HG02610 (cell line): ENCODE data around the gene DEFB132.
"Not testable (repeated sequence)": the region's sequence is repeated elsewhere in the genome, so short reads cannot be mapped to it uniquely, and the experiment has no call there.

ENCODE experiments used
- ATAC-seq: cut with Tn5 transposase; IDR thresholded peaks from one replicate; pipeline ENCODE4 v1.9.1; 2021; ENCODE audit warnings: mild to moderate bottlenecking, moderate library complexity; ENCODE audit not compliant: unreplicated experiment

The DEFB132 gene, protein sequence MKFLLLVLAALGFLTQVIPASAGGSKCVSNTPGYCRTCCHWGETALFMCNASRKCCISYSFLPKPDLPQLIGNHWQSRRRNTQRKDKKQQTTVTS

DNA sequence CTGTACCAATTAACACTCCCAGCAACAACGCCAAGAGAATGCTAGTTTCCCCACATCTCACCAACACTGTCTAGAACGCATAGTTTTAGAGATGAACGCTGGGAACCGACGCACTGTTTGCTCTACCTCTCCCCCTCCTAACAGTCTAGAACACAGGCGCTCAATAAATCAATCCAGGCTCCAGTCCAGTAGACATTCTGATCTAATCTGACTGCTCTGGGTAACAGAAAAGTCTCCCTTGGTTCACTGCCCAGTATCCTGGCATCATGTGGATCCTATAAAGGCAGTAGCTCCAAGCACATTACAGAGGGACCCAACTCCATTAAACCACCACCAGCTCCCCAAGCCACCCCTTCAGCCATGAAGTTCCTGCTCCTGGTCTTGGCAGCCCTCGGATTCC lies at the start of gene DEFB132:
Gene DEFB132, plus strand, starts transcription at position 306 of the 400 bp plus-strand sequence. Its CDS starts 55 bp downstream, at position 361.
- ATAC-seq = no peak

DNA sequence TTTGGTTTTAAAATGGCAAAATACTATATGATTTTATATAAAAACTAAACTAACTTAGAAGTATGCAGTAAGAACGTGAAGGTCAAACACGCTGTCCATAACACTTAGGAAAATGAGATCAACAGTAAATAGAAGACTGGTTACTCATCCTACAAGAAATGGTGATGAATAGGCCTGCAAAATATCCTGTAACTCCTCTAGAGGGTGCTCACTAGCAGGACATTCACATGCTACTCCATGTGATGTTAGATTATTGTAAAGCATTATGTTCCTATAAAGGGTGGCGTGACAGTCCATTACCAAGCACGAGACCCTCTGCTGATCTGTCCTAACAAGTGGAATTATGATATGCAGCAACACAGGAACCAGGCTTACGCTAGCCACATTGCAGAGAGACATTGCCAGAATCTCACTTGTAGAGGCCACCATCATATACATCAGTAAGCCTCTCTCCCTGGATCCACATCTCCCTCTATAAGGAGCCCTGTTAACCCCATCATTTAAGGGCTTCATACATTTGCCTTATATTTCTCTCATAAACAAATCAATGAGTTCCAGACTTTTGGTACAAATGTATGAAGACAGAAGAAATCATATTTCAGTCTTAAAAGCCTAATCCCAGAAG lies 48.5 kb upstream of the DEFB132 start:
- ATAC-seq = no peak

DNA sequence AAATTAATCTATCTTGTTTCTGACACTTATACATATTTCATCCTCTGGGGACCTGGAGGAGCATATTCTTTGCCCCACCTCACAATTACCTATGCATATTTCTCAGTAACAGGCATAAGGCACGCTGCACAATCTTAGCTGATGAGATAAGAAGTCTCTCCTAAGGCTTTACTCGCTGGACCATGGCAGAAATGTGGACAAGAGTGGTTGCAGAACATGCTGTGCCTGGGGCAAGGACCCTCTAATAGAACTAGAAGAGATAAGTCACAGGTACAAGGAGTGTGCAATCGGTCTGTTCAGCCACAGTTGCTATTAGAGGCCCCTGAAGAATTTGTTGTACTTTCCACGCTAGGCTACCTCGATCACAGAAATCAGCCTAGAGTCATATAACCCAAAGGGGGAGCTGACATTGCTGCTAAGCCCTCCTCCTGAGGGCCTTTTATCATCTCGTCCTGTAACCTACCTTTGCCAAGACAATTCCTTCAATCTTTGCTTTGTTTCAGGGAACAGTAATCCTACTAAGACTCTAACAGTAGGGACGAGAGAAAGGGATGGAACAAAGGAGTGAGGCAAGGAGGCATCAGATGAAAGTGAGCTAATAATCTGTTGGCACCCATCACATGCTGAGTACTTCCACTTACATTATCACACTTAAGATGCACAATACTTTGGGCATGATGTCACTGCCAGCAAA lies 46.6 kb upstream of the DEFB132 start:
- ATAC-seq = no peak

DNA sequence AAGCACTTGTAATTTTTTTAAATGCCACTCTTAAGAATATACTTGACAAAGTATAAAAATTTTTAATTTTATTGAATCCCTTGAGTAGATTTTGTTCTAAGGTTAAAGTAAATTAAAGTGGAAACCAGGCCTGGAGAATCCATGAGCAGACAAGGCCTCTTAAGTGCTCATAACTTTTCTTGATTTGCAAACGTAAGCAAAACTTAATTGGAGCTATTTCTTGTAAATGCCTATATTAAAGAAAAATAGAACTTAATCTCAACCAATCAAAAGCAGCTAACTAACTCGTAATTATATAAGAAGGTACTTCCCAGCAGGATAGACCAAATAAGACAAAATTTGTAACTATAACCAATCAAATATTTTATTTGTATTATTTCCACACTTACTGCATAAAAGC lies 43.1 kb upstream of the DEFB132 start:
- no peak for ATAC-seq

DNA sequence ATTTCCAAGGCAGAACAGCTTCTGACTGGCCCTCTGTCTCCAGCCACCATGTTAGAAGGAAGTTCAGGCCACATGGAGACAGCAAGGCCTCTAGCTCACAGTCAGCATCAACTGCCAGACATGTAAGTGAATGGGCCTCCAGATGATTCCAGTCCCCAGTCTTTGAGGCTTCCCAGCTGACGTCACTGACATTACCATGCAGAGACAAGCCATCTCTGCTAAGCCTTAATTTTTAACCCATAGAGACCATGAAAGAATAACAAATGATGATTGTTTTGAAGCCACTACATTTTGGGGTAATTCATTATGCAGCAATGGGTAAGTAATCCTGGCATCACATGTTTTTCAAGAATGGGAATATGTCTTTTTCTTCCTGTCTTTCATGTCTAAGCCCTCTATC lies 41.7 kb upstream of the DEFB132 start:
- ATAC-seq = no peak

DNA sequence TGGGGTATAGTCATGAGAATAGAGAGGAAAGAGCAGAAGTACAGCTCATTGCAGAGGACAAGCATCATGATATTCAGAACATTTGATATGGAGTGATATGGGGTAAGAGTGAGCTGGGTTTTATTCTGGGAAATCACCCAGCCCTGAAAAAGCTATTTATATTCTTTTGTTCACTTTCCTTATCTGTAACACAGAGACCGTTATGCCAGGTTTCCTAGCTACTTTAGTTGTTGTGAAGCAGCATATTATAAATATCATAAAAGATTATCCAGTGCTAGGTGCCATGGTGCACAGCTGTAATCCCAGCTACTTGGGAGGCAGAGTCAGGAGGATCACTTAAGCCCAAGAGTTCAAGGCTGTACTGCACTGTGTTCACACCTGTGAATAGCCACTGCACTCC lies 40.3 kb upstream of the DEFB132 start:
- ATAC-seq = no peak

DNA sequence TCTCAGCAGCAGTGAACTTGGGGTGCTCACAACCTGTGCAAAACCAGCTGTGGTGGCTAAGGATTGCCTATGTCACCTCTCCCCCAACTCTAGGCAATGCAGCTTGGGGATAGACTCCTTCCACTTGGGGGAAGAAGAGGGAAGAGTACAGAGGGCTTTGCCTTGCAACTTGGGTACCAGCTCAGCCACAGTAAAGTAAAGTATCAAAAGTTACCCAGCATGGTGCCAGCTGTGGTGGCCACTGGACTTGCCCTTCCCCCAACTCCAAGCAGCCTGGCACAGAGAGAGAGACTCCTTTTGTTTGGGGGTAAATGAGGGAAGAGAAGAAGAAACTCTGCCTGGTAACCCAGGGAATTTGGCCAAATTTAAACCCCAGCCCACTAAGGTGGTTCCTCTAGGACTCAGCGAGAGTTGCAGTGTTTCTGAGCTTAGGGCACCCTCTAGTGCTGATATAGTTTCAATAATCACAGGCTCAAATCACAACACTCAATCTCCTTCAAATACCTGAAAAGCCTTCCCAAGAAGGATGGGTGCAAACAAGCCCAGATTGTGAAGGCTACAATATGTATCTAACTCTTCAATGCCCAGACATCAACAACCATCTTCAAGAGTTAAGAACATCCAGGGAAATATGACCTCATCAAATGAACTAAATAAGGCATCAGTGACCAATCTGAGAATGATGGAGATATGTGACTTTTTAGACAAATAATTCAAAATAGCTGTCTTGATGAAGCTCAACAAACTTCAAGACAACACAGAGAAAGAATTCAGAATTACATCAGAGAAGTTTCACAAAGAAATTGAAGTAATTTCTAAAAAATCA lies 38.0 kb upstream of the DEFB132 start:
- ATAC-seq = no peak

DNA sequence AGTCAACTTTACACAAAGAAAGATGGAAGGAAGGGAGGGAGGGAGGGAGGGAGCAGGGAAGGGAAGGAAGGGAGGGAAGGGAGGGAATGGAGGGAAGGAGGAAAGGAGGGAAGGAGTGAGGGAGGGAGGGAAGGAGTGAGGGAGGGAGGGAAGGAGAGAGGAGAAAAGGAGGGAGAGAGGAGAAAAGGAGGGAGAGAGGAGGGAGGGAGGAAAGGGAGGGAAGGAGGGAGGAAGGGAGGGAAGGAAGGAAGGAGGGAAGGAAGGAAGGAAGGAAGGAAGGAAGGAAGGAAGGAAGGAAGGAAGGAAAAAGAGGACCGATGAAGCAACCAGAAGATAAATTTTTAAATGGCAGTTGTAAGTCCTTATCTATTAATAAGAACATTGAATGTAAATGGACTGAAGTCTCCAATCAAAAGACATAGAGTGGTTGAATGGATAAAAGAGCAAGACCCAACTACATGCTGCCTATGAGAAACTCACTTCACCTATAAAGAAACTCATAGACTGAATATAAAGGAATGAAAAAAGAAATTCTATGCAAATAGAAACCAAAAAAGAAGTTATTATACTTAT lies 36.2 kb upstream of the DEFB132 start:
- ATAC-seq = no peak

DNA sequence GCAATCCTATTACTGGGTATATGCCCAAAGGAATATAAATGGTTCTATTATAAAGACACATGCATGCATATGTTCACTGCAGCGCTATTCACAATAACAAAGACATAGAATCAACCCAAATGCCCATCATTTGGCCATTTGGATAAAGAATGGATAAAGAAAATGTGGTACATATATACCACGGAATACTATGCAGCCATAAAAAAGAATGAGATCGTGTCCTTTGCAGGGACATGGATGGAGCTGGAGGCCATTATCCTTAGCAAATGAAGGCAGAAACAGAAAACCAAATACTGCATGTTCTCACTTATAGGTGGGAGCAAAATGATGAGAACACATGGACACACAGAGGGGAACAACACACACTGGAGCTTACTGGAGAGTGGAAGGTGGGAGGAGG lies 31.6 kb upstream of the DEFB132 start:
- not testable (repeated sequence) for ATAC-seq

DNA sequence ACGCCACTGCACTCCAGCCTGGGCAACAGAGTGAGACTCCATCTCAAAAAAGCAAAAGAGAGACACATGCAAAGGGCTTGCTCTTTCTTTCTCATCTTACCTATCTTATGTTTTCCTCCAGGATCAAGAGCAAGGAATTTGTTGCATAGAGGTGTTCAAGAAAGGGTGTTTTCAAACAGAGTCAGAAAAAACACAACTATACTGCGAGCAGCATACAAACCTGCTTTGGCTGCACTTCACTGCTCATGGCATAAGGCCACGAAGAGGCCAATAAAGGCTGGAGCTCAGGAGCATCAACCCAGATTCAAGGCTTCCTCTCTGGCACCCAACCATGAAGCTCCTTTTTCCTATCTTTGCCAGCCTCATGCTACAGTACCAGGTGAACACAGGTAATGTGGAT lies 30.6 kb upstream of the DEFB132 start, which contains the start of gene DEFB129:
Gene DEFB129, plus strand, starts transcription at position 301 of the 400 bp plus-strand sequence. Its CDS starts 31 bp downstream, at position 332.
- ATAC-seq = no peak

DNA sequence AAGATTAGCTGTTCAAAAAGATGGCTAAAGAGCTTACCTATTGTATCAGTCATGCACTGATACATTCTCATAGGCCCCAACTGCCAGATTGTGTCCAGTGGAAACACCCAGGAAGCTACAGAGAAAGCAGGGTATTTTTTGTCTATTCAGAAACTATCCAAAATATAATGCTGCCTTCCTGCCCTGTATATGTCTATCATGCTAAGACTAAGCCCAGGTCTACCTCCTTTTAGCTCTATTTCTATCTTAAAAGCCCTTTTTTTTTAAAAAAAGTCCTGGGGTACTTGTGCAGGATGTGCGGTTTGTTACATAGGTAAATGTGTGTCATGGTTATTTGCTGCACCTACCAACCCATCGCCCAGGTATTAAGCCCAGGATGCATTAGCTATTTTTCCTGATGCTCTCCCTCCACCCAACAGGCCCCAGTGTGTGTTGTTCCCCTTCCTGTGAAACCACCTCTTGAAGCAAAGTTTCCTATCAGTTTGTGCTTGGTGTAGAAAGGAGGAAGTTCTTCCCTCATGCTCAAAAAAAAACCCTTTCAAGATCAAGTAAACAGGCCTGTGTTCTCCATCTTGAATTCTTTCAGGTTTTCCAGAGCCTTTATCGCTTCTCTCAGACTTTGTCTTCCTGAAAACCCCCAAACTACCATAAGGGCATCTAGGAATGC lies 30.0 kb upstream of the DEFB132 start:
- no peak for ATAC-seq

DNA sequence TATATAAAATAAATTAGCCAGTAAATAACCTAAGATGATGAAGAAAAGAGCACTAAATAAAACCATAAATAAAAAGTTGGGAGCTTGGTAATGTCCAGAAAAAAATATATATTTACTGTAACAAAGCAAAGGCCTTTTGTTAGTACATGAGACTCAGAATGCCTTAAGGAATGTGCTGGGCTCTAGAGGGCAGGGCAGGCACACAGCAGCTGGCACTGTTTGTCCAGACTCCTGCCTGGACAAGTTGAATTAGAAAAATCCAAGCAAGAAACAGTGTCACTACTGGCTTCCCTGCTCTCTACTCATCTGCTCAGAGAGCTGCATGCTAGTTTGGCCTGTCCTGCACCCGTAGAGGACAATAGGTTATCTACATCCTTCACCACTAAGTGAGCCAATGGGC lies 21.6 kb upstream of the DEFB132 start:
- ATAC-seq = no peak

DNA sequence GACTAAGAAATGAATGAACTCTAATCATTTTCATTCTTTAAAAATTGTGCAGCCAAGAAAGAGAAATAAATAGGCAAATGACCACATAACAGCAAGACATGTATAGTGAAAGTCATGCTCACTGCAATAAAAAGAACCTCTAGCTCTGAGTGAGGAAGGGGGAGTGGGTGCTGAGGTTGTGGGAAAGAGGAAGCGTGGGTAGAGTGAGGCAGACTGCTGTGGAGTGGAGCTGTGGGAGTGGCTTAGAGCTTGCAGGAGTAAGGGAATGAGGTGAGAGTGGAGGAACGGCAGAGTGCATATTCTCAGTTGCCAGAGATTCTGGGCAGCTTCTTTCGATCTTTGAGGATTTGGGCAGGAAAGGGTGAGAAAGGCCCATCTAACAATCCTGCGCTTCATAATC lies 20.0 kb upstream of the DEFB132 start:
- ATAC-seq = no peak

DNA sequence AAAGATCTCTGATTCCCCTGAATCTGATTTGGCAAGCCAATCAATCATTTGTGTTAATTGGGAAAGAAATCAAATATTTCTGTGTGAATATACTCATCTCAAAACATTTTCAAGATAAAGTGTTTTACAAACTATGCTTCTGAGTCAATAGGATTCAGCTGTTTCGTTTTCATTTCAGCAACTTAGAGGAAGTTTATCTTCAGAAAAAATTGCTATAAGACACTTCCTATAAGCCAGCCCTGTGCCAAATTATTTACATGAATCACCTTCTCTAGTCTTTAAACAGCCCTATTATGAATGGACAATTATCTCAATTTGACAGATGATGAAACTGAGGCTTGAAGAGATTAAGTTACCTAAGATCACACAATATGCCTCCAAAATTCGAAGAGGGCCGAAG lies 19.6 kb upstream of the DEFB132 start:
- ATAC-seq = no peak

DNA sequence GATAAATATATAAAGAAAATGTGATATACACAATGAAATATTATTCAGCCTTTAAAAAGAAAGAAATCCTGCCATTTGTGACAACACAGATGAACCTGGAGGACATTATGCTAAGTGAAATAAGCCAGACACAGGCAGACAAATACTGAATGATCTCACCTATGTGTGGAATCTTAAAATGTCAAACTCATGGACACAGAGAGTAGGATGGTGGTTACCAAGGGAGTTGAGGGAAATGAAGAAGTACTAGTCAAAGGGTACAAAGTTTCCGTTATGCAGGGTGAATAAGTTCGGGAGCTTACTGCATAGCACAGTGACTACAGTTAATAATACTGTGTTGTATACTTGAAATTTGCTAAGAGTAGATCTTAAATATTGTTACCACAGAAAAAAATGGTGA lies 14.6 kb upstream of the DEFB132 start:
- ATAC-seq = no peak

DNA sequence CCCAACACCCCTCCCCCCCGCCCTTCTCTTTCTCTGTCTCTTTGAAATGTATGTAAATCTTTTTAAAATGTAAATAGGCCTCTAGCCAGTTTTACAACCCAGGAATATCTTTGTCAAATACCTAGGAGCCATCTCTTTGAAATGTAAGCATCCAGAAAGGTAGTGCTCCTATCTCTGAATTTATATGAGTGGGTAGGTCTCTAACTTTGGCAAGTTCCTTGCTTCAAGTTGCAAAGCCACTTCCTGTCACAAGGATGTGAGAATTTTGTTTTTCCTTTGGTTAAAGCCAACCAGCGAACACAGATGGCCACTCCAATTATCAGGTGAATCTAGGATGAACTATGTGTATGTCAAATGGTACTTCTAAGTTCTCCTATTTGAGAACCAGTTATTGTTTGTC lies 6.2 kb upstream of the DEFB132 start:
- no peak for ATAC-seq

DNA sequence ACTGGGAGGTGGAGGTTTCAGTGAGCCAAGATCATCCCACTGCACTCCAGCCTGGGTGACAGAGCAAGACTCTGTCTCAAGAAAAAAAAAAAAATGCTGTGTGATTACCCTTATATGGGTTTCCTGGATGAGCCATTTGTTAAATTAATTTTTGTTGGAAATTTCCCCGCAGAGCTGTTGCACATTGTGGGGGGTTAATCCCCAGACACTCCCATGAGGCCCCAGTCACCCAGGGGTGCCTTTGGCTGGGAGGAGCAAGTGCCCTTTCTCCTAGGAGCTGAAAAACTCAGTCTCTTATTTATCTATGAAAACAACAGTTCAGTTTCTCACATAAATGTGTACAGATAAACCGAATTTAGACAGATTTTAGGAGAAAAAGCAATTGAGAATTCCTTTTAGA lies 4.7 kb upstream of the DEFB132 start:
- ATAC-seq = no peak

DNA sequence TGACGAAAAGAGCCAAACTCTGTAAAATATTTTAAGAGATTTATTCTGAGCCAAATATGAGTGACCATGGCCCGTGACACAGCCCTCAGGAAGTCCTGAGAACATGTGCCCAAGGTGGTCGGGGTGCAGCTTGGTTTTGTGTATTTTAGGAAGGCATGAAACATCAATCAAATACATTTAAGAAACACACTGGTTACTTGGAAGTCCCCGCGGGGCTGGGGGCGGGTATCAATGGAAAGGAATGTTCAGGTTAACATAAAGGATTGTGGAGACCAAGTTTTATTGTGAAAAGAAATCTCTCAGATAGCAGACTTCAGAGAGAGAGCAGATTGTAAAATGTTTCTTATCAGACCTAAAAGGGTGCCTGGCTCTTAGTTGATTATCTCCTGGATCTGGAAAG lies 4.1 kb upstream of the DEFB132 start:
- not testable (repeated sequence) for ATAC-seq

DNA sequence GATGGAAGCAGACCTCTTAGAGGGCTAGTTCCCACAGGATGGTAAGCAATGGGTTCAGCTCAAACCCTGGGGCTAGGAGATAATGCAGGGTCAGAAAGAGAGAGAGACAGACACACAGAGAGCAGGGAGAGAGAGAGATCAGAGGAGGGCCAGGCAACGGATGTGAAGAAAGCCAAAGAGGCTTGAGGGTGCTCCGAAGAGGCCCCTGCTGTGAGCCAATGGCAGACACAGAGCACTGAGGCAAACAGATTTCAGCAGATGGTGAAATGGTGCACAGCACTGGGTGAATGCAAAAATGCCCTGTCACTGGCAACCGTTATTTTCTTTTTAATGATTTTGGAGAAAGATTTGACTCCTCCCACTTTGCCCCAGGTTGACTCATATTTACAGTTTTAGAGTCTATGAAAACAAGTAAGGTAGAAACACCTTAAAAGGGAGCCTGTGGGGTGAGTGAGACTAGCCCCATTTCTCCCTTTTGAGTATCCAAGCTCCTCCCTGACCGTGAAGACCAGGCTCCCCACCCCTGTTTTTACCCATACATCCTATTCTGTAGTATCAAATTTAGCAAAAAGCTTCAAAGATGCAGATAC lies 840 bp downstream of the DEFB132 start:
- no peak for ATAC-seq

DNA sequence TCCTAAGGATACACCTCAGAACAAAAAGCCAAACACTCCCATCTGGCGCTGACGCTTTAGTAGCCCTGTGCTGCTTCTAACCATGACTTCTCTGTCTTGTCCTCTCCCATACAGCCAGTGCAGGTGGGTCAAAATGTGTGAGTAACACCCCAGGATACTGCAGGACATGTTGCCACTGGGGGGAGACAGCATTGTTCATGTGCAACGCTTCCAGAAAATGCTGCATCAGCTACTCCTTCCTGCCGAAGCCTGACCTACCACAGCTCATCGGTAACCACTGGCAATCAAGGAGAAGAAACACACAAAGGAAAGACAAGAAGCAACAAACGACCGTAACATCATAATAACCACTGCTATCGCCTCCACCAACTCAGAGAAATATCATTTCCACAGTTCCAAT lies 1.4 kb downstream of the DEFB132 start:
- ATAC-seq = no peak
